HG03521 (cell line): ENCODE measurements around the gene GIGYF1.
"Not testable (repeated sequence)": the region's sequence is repeated elsewhere in the genome, so short reads cannot be mapped to it uniquely, and the experiment has no call there.

Experiments
- ATAC-seq: cut with Tn5 transposase; IDR thresholded peaks from one replicate; pipeline ENCODE4 v1.9.1; 2021; ENCODE audit warnings: mild to moderate bottlenecking, moderate library complexity; ENCODE audit not compliant: unreplicated experiment

Gene GIGYF1

DNA sequence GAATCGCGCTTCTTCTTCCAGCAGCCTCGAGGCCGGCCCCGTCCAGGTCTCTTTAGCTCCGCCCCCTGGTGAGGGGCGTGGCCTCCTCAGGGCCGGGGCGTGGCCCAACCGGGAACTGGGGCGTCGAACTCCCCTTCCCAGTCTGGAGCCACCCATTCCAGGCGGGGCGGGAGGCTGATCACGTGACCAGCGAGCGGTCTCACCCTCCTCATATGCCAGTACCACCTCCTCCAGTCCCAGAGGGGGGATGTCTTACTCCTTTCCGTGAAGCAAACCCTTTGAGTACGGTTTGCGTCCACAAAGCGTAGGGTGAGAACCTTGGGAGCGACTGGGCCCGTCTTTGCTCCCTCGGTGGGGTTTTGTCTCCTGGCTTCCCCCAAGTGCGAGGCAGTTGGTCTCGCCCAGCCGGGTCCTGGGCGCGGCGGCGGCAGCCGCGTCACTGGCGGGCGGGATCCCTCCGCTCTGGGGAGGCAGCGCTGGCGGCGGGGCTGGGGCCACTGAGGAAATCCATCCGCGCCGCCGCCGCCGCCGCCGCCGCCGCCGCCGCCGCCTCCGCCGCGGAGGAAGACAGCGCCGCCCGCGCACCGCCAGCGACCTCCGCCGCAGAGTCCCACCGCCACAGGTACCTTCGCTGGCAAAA, 20.6 kb downstream of the GIGYF1 start, which contains the start of gene GNB2:
Gene GNB2, plus strand, starts transcription at position 439 of the 640 bp plus-strand sequence. CDS start 2,526 bp downstream, outside the sequence.
- peak; percentile 63 for ATAC-seq

DNA sequence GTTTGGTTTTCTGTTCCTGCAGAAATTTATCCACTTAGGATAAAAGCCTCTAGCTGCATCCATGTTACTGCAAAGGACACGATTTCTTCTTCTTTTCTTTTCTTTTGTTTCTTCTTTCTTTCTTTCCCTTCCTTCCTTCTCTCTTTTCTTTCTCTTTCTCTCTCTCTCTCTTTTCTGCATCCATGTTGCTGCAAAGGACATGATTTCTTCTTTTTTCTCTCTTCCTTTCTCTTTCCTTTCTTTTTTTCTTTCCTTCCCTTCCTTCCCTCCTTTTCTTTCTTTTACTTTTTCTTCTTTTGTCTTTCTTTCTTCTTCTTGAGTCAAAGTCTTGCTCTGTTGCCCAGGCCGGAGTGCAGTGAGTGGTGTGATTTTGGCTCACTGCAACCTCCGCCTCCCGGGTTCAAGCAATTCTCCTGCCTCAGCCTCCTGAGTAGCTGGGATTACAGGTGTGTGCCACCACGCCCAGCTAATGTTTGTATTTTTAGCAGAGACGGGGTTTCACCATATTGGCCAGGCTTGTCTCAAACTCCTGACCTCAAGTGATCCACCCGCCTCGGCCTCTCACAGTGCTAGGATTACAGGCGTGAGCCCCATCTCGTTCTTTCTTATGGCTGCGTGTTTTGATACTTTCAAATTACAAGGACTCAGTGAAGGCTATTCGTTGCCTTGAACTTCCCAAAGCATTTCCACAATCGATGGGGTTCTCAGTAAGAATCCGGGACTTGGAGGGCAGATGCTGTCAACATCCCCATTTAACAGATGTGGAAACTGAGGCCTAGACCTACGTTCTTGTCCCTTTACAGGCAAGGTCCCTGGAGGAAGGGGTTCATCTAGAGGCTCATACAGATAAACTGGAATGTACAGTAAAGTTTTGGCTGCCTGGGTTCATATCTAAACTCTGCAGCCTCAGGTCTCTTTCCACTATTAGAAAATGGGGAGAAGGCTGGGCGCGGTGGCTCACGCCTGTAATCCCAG, 22.4 kb downstream of the GIGYF1 start:
- ATAC-seq: no peak

DNA sequence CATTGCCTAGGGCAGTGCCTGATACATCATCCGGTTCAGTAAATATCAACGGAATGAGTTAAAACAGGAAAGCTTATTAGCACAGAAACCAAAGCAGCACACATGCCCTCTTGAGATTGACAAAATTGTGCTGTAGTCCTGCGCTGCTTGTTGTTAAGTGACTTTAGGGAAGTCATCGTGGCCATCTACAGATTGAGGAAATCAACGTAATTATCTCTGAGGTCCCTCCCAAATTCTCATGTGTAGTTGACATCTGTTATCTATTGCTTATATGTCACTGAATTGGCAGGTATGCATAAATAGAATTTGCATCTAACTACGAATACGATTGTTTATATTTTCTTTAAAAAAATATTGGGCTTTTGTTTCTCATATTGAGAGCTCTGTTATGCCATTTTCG, 24.0 kb downstream of the GIGYF1 start:
- no peak for ATAC-seq

DNA sequence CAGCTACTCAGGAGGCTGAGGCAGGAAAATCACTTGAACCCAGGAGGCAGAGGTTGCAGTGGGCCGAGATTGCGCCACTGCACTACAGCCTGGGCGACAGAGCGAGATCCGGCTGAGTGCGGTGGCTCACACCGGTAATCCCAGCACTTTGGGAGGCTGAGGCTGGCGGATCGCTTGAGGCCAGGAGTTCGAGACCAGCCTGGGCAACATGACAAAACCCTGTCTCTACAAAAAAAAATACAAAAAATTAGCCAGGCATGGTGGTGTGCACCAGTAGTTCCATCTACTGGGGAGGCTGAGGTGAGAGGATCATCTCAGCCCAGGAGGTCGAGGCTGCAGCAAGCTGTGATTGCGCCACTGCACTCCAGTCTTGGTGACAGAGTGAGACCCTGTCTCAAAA, 24.9 kb downstream of the GIGYF1 start:
- ATAC-seq: not testable (repeated sequence)

DNA sequence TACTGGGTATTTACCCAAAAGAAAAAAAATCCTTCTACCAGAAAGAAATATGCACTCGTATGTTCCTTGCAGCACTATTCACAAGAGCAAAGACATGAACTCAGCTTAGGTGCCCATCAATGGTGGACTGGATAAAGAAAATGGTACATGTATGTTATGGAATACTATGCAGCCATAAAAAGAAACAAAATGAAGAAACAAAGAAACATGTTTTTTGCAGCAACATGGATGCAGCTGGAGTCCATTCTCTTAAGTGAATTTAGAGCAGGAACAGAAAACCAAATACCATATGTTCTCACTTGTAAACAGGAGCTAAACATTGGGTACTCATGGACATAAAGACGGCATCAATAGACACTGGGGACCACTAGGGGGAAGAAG, 26.0 kb downstream of the GIGYF1 start:
- no peak for ATAC-seq

DNA sequence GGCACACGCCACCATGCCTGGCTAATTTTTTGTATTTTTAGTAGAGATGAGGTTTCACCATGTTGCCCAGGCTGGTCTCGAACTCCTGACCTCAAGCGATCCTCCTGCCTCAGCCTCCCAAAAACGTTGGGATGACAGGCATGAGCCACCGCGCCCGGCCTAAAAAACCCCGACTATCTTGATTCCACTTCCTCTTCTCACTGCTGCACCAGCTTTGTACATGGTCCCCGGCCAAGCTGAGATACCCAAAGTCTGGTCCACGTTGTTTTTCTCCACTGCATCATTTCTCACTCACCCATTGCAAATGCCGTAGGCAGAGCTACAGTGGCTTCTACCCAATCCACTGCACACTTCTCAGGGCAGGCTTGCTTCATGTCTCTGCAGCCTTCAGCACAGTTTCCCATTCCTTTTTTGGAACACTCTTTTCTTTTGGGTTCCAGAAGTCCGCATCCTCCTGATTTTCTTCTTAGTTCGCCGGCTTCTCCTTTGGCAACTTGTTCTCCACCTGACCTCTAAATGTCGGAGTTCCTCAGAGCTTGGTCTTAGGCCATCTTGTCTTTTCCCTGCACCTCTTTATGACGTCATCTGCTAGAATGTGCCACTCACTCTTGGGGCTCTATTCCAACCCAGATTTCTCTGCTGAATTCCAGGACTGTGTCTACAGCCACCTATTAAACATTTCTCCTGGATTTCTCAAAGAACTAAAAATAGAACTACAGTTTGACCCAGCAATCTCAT, 26.6 kb downstream of the GIGYF1 start:
- no peak for ATAC-seq

DNA sequence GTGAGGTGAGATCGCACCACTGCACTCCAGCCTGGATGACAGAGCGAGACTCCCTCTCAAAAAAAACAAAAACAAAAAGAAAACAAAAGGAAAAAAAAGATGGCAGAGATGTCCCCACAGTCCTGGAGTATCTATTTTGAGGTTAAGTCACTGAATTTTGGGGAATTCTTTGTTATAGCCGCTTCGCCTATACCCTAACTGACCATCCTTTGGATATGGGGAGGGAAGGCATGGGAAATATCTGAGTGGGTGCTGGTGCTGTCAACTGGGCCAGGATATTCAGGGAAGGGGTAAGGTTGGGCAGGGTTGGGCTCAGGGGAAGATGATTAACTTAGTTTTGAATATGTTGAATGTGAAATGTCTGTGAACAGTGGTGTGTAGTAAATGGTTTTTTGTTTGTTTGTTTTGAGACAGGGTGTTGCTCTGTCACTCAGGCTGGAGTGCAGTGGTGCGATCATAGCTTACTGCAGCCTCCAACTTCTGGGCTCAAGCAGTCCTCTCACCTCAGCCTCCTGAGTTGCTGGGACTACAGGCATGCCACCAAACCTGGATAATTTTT, 28.8 kb downstream of the GIGYF1 start:
- ATAC-seq: no peak

- ATAC-seq: not testable (repeated sequence)
Measured at GRCh38 chr7:100662194-100662776, 31.8 kb downstream of the GIGYF1 start.

- no peak for ATAC-seq
Measured at GRCh38 chr7:100655908-100656674, 38.0 kb downstream of the GIGYF1 start, which contains the start of gene ACTL6B. Gene ACTL6B (minus strand): TSS chr7:100656448. CDS start chr7:100656354, 94 bp downstream.

DNA sequence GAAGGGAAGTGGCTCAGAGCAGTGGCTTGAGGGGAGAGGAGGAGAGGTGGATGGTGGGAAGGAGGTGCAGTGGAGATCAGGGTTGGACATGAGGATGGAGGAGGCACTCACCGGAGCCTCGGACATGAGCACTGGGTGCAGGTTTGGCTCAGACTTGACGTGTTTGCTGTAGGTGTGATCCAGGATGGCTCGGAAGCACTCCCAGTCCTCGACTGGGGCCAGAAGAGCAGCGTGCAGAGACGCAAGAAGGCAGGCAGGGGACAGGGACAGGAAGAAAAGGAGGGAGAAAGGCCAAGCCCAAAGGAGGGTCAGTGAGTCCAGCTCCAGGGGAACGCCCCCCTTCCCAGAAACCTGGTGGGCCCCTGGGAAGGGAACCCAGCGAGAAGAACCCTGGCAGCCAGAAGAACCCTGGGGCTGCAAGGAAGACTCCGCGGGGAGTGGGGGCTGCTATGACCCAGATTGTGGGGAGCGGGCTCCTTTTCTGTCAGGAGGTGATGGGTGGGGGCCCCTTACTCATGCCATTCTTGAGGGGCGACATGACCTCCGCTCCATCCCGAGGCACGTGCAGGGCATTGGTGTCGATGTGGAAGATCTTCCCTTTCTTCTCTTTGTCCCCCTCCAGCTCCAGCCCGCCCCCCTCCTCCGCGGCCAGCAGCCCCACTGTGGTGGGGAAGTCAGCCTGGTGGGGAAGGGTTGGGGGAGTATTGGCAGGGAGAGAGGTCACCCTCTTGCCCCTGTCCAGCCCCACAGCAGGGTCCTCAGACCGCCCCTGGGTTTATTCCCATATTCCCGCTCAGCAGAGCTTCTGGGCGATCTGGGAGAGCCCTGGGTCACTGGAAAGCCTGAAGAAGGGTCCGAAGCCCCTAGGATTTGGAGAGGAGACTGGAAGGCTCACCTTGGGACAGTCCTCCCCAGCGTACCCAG, 38.9 kb downstream of the GIGYF1 start:
- ATAC-seq: no peak

DNA sequence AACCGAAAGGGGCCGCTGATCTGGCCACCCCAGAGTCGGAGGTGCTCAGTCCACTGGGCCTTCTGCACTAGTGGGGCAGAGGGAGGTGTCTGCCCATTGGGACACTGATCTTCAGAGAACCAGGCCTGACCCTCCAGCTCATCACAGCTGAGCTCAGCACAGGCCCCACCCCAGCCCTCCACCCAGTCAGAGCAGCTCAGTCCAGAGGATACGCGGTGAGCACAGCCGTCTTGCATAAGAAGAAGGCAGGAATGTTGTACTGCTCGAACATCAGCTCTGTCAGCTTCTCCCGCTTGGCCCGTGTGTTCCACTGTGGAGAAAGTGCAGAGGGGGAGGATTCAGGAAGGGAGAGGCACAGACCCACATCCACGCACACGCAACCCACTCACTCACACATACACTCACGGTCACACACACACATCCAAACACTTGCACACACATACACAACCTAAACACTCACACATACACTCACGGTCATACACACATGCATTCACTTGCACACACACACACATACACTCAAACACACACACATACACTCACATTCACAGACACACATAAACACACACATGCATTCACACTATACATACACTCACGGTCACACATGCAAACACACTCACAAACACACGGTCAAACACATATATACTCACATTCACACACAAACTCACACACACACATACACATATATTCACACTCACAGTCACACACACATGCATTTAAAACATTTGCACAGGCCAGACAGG, 44.1 kb downstream of the GIGYF1 start:
- ATAC-seq: no peak

GRCh38 chr7:100642534-100642907, 51.5 kb downstream of the GIGYF1 start:
- no peak for ATAC-seq

GRCh38 chr7:100641860-100642533, 52.1 kb downstream of the GIGYF1 start:
- no peak for ATAC-seq

GRCh38 chr7:100641463-100641859, 52.6 kb downstream of the GIGYF1 start, which contains the start of gene TFR2:
Gene TFR2 (minus strand): TSS chr7:100641552. CDS start chr7:100641509, 43 bp downstream.
- ATAC-seq: no peak

DNA sequence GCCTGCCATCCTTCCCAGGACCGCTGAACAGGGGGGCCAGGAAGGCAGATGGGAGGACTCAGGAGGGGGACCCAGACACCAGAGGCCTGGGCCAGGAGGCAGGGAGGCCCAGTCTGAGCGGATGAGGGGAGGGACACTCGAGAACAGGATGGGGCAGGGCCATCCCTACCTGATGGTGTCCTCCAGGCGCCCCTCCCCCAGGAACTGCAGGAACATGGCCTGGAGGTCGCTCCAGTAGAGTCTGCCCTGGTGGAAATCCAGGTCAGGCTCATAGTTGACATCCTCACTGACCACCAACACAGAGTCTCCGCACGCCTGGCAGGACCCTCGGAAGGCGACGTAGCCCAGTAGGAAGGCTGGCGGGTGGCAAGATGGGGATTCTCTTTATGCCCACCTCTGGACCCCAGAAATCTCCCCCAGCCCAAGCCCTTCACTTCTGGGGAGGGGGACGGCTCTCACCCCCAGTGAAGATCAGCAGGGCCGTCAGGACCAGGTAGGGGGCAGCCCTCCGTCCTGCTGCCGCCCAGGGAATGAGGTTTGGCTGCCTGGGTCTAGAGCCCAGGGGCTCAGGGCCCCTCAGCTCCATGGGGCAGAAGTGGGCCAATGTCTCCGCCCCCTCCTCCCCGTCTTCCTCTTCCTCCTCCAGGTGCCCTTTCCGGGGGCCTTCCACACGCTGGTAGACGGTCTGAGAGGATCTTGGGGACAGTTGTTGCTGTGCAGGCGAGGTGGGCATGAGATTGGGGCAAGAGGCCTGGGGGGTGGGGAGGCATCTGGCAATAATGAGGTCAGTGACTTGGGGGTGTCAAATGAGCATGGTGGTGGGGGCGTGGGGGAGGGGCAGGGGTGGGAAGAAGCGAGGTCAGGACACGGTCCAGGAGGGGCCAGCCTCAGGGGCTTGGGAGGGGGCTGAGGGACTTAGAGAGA, 53.3 kb downstream of the GIGYF1 start:
- ATAC-seq: no peak

- ATAC-seq: no peak
Measured at GRCh38 chr7:100639995-100640516, 54.0 kb downstream of the GIGYF1 start.
